Uterus (tissue), 2 donors: Measurements from ENCODE around the gene DBI.
"Not testable (repeated sequence)": the region's sequence is repeated elsewhere in the genome, so short reads cannot be mapped to it uniquely, and the experiment has no call there.

Source experiments
- CTCF ChIP-seq, 4 experiments: fragments of 200-600 bp in 2 of 4; fragments of 450-650 bp in 2 of 4; sonication (generic) in 2 of 4; IDR thresholded peaks; one replicate each; pipeline ENCODE4 v1.5.1; 2016 to 2019; ENCODE audit warnings: antibody characterized with exemption in 4 of 4, mild to moderate bottlenecking in 2 of 4, moderate library complexity in 1 of 4
- POLR2A ChIP-seq, 2 donors: fragments of 450-650 bp; IDR thresholded peaks; one replicate each; pipeline ENCODE4 v1.6.1; 2016; ENCODE audit warnings: antibody characterized with exemption in 2 of 2, mild to moderate bottlenecking in 1 of 2, moderate library complexity in 1 of 2

GRCh38 chr2:119373907-119374745, 7.3 kb downstream of the DBI start:
- not testable (repeated sequence) for TF ChIP-seq CTCF, POLR2A (IDR thresholded peaks at IDR 0.05)
